ENCODE data around the gene APC. TPM values are rescaled to one million over a fixed set of nuclear protein-coding genes. Genes with fewer than 3 reads are reported as not detected.

APC gene
- total and polyA plus RNA-seq, 2 donors (not counting 3 experiments of a cell fraction or from before 2014, with no cell fraction given), result 11.2 to 39.6 TPM

GRCh38 chr5:112863549-112863948, 125.9 kb downstream of the APC start:
- peaks cover 15 to 23% of the 10 kb centered on the region in 2 experiments for H3K36me3 ChIP-seq (ENCODE audit: control insufficient read depth in 2 of 2, extremely low read depth in 1 of 2, insufficient read depth in 2 of 2, low read length in 2 of 2)
- intact Hi-C loops (cut with micrococcal nuclease) (loop anchor here (2.0 to 5.0 kb wide), 2 partner anchors 13 to 171 kb away; no protein-coding TSS in a partner anchor), dilution Hi-C loops (cut with MboI; ENCODE audit: extremely low pct_ligation_motif_present, low sequenced_read_pairs) (no loop called here)
- H3K4me2 ChIP-seq (ENCODE audit: insufficient read depth, low read length), result no peak overlapping the region
- H2AFZ ChIP-seq (ENCODE audit: low read depth, low read length), result no peak overlapping the region
- no peak overlapping the region for H3K4me3 ChIP-seq (replicated peaks in 1 of 3; ENCODE audit: insufficient read depth in 1 of 3, low read depth in 1 of 3, low read length in 3 of 3)
- no peaks in the 10 kb centered on the region for H3K9me3 ChIP-seq (replicated peaks; ENCODE audit: control insufficient read depth, insufficient read depth, low read length)
- CTCF ChIA-PET, result no interaction called here
- POLR2A ChIA-PET, result no interaction called here
- H3K9me1 ChIP-seq (replicated peaks; ENCODE audit: control insufficient read depth, extremely low read depth, insufficient read depth, low read length), result no peaks in the 10 kb centered on the region
- peaks cover 36% of the 10 kb centered on the region for H3K79me2 ChIP-seq (ENCODE audit: control insufficient read depth, insufficient read depth, low read length)
- no peak overlapping the region for H3K27ac ChIP-seq (ENCODE audit: insufficient read depth, low read depth, low read length)
- no peak overlapping the region for H3K9ac ChIP-seq (replicated peaks; ENCODE audit: extremely low read depth, insufficient read depth, low read length)
- no TSS peak for BruUV-seq (replicated peaks)
- no peak for DNase-seq (ENCODE audit: low read depth, low spot score)
- TF ChIP-seq MAX (IDR thresholded peaks at IDR 0.05; ENCODE audit: insufficient read depth, insufficient read length) (no peak), POLR2A (IDR thresholded peaks at IDR 0.05; ENCODE audit: low read depth, low read length) (no peak), POLR2AphosphoS5 (IDR thresholded peaks at IDR 0.05; ENCODE audit: insufficient read depth, low read depth, low read length) (no peak), EZH2 (IDR thresholded peaks at IDR 0.05; ENCODE audit: borderline replicate concordance, low read depth, low read length, severe bottlenecking) (no peak), JUN (IDR thresholded peaks at IDR 0.05; ENCODE audit: borderline replicate concordance, insufficient read depth, insufficient read length, low read depth) (no peak), CTCF (IDR thresholded peaks at IDR 0.05; ENCODE audit: extremely low read depth in 1 of 2, insufficient read depth in 1 of 2, low read depth in 1 of 2, low read length in 2 of 2) (no peak), FOS (IDR thresholded peaks at IDR 0.05; ENCODE audit: borderline replicate concordance, insufficient read depth, low read length) (no peak), MYC (IDR thresholded peaks at IDR 0.05; ENCODE audit: low read depth, low read length) (no peak), GATA2 (IDR thresholded peaks at IDR 0.05; ENCODE audit: insufficient read depth, insufficient read length, low read depth, low read length) (no peak)
- H3K4me1 ChIP-seq (ENCODE audit: control insufficient read depth, extremely low read depth, insufficient read depth, low read length), result peaks cover 18% of the 10 kb centered on the region
- no peaks in the 10 kb centered on the region for H3K27me3 ChIP-seq (ENCODE audit: control insufficient read depth in 2 of 2, insufficient read depth in 2 of 2, low read length in 2 of 2)
- FAIRE-seq, result no peak
- H4K20me1 ChIP-seq (replicated peaks; ENCODE audit: control insufficient read depth, extremely low read depth, insufficient read depth, low read length), result no peaks in the 10 kb centered on the region

All from endothelial cell of umbilical vein (primary cell).